ENCODE measurements around the gene GPR150.

GRCh38 chr5:95610546-95610945, 9.3 kb upstream of the GPR150 start:
- TF ChIP-seq SP1 (CRISPR knock-in tag; IDR thresholded peaks at IDR 0.05) = no peak
- TF ChIP-seq BRCA1 (IDR thresholded peaks at IDR 0.05) = no peak
- TF ChIP-seq BRCA1 (CRISPR knock-in tag; IDR thresholded peaks at IDR 0.05) = no peak
- TF ChIP-seq, protein P1, sequence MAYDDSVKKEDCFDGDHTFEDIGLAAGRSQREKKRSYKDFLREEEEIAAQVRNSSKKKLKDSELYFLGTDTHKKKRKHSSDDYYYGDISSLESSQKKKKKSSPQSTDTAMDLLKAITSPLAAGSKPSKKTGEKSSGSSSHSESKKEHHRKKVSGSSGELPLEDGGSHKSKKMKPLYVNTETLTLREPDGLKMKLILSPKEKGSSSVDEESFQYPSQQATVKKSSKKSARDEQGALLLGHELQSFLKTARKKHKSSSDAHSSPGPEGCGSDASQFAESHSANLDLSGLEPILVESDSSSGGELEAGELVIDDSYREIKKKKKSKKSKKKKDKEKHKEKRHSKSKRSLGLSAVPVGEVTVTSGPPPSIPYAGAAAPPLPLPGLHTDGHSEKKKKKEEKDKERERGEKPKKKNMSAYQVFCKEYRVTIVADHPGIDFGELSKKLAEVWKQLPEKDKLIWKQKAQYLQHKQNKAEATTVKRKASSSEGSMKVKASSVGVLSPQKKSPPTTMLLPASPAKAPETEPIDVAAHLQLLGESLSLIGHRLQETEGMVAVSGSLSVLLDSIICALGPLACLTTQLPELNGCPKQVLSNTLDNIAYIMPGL (CRISPR knock-in tag; IDR thresholded peaks at IDR 0.05) = no peak
- TF ChIP-seq MAX (CRISPR knock-in tag; IDR thresholded peaks at IDR 0.05) = no peak
- TF ChIP-seq ZNF121 (CRISPR knock-in tag; conservative IDR thresholded peaks at IDR 0.05) = no peak
- TF ChIP-seq PHF8 (IDR thresholded peaks at IDR 0.05; ENCODE audit: borderline replicate concordance, low read length) = no peak
